H1 (cell line): Measurements from ENCODE around the gene CABP1. TPM values are rescaled to one million over a fixed set of nuclear protein-coding genes. Genes with fewer than 3 reads are reported as not detected.

Experiments
- SIX5 ChIP-seq: IDR thresholded peaks from 2 replicates; pipeline ENCODE4 v1.6.1; 2011; ENCODE audit warnings: mild to moderate bottlenecking, low read depth, low read length
- polyA plus RNA-seq, 7 experiments: library from polyadenylated mRNA; depleted of rRNA in 3 of 7; stranded (reverse) in 5 of 7; unstranded in 2 of 7; fragments of >200 nt in 5 of 7; fragments of 200-250 nt in 2 of 7; gene quantifications; 1 replicate in 5 of 7; 2 replicates in 1 of 7; 4 replicates in 1 of 7; pipeline versions ENCODE4 v1.2.1 to v1.2.3, GENCODE V29; 2011 to 2013; ENCODE audit warnings: missing spikeins in 2 of 7, mixed read lengths in 2 of 7
- total RNA-seq: library from RNA; stranded (reverse); fragmentation: NEBNext Ultra II Directional; extraction: Animal tissue kit (Norgen Biotek cat#: 25700); gene quantifications from 2 replicates; pipeline ENCODE4 v1.2.1, GENCODE V29; 2021

Gene CABP1
- total and polyA plus RNA-seq, 2 of the 8 experiments (the other 6 are each of a cell fraction or from before 2014, with no cell fraction given) = 3.9 to 7.4 TPM

DNA sequence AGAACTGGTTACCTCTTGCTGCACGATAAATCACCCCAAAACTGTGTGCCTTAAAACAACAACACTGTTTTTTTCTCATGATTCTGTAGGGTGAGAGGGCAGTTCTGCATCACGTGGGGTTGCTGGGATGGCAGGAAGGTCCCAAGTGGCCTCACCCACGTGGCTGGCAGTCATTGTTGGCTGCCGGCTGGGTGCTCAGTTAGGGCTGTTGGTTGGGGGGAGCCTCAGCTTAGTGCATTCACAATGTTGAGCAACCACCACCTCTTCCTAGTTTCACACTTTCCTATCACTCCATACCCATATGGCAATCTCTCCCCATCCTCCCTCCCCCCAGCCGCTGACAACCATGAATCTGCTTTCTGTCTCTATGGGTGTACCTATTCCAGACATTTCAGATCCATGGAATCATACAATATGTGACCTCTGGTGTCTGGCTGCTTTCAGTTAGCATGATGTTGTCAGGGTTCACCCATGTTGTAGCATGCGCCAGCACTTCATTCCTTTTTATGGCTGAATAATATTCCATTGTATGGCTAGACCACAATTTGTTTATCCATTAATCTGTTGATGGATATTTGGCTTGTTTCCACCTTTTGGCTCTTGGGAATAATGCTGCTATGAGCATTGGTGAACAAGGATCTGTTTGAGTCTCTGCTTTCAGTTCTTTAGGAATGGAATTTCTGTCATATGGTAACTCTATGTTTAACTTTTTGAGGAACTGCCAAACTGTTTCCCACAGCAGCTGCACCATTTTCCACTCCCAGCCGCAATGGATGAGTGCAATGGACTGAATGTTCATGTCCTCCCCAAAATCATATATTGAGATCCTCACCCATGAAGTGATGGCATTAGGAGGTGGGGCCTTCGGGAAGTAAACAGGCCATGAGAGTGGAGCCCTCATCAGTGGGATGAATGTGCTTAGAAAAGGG, 48.0 kb upstream of the CABP1 start (continued):
- no peak for TF ChIP-seq SIX5
